ENCODE data around the gene STN1.

The STN1 gene

GRCh38 chr10:103896225-103896624 lies 21.8 kb downstream of the STN1 start:
- Histone ChIP-seq H3K9me3 (no peaks in the 10 kb centered on the region), H3K4me3 (ENCODE audit: low read depth, low read length) (no peak overlapping the region), H3K36me3 (0 out of 2 replicates have a peak, but pooled peaks cover 5% of the 10 kb centered on the region), H3K27me3 (no peaks in the 10 kb centered on the region), H3K4me1 (peaks cover 5% of the 10 kb centered on the region)
- no peak for TF ChIP-seq CTCF (IDR thresholded peaks at IDR 0.05; ENCODE audit: low read depth, low read length)
- DNase-seq, result no peak

GRCh38 chr10:103895411-103896186 lies 22.4 kb downstream of the STN1 start:
- DNase-seq, result no peak
- Histone ChIP-seq H3K4me1 (peaks cover 5% of the 10 kb centered on the region), H3K36me3 (0 out of 2 replicates have a peak, but pooled peaks cover 7% of the 10 kb centered on the region), H3K9me3 (no peaks in the 10 kb centered on the region), H3K27me3 (no peaks in the 10 kb centered on the region), H3K4me3 (ENCODE audit: low read depth, low read length) (no peak overlapping the region)
- TF ChIP-seq CTCF (IDR thresholded peaks at IDR 0.05; ENCODE audit: low read depth, low read length), result no peak

GRCh38 chr10:103894441-103894864 lies 23.5 kb downstream of the STN1 start:
- no peak for TF ChIP-seq CTCF (IDR thresholded peaks at IDR 0.05; ENCODE audit: low read depth, low read length)
- no peaks in the 10 kb centered on the region for H3K9me3 ChIP-seq
- H3K36me3 ChIP-seq, result 0 out of 2 replicates have a peak, but pooled peaks cover 3% of the 10 kb centered on the region
- peaks cover 5% of the 10 kb centered on the region for H3K4me1 ChIP-seq
- no peak for DNase-seq
- H3K4me3 ChIP-seq (ENCODE audit: low read depth, low read length), result no peak overlapping the region
- H3K27me3 ChIP-seq, result no peaks in the 10 kb centered on the region

GRCh38 chr10:103893817-103894216 lies 24.2 kb downstream of the STN1 start:
- peaks cover 5% of the 10 kb centered on the region for H3K4me1 ChIP-seq
- H3K4me3 ChIP-seq (ENCODE audit: low read depth, low read length), result no peak overlapping the region
- no peak for DNase-seq
- no peaks in the 10 kb centered on the region for H3K27me3 ChIP-seq
- H3K9me3 ChIP-seq, result no peaks in the 10 kb centered on the region
- no peak for TF ChIP-seq CTCF (IDR thresholded peaks at IDR 0.05; ENCODE audit: low read depth, low read length)
- H3K36me3 ChIP-seq, result 0 out of 2 replicates have a peak, but pooled peaks cover 3% of the 10 kb centered on the region

- H3K36me3 ChIP-seq, result 0 out of 2 replicates have a peak, but pooled peaks cover 3% of the 10 kb centered on the region
- no peaks in the 10 kb centered on the region for H3K27me3 ChIP-seq
- peaks cover 11% of the 10 kb centered on the region for H3K4me1 ChIP-seq
- DNase-seq, result no peak
- H3K4me3 ChIP-seq (ENCODE audit: low read depth, low read length), result no peak overlapping the region
- TF ChIP-seq CTCF (IDR thresholded peaks at IDR 0.05; ENCODE audit: low read depth, low read length), result no peak
- no peaks in the 10 kb centered on the region for H3K9me3 ChIP-seq
Observed at GRCh38 chr10:103892181-103892580, 25.8 kb downstream of the STN1 start.

GRCh38 chr10:103890688-103891087 lies 27.3 kb downstream of the STN1 start:
- H3K36me3 ChIP-seq, result 0 out of 2 replicates have a peak, but pooled peaks cover 3% of the 10 kb centered on the region
- H3K4me3 ChIP-seq (ENCODE audit: low read depth, low read length), result no peak overlapping the region
- DNase-seq, result no peak
- H3K4me1 ChIP-seq, result peaks cover 11% of the 10 kb centered on the region
- no peak for TF ChIP-seq CTCF (IDR thresholded peaks at IDR 0.05; ENCODE audit: low read depth, low read length)
- no peaks in the 10 kb centered on the region for H3K9me3 ChIP-seq
- H3K27me3 ChIP-seq, result no peaks in the 10 kb centered on the region

Measured in BE2C (cell line).